ENCODE results near the gene LASP1.
"Not testable (repeated sequence)": the region's sequence is repeated elsewhere in the genome, so short reads cannot be mapped to it uniquely, and the experiment has no call there.

The LASP1 gene

DNA sequence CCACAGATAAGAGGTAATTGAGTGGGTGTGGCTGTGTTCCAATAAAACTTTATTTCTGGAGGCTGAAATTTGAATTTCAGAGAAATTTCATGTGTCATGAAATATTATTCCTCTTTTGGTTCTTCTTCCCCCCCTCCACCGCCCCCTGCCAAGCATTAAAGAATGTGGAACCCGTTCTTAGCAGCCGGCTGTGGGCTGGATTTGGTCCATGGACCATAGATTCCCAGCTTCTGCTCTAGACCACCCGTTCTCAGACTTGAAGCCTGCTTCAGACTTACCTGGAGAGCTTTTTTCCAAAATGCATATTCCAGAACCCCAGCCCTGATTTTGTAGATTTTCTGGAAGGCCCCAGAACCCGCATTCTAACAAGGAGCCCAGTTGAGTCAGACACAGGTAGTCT lies 40.5 kb downstream of the LASP1 start:
- DNase-seq (ENCODE audit: low spot score), result peak; percentile 28

- peak; percentile 36 for DNase-seq (ENCODE audit: low spot score)
Observed at GRCh38 chr17:38911081-38911730, 41.3 kb downstream of the LASP1 start.

- DNase-seq (ENCODE audit: low spot score), result peak; percentile 22
Observed at GRCh38 chr17:38911731-38912081, 41.8 kb downstream of the LASP1 start.

GRCh38 chr17:38912221-38912813 lies 42.5 kb downstream of the LASP1 start:
- DNase-seq (ENCODE audit: low spot score), result peak; percentile 37

DNA sequence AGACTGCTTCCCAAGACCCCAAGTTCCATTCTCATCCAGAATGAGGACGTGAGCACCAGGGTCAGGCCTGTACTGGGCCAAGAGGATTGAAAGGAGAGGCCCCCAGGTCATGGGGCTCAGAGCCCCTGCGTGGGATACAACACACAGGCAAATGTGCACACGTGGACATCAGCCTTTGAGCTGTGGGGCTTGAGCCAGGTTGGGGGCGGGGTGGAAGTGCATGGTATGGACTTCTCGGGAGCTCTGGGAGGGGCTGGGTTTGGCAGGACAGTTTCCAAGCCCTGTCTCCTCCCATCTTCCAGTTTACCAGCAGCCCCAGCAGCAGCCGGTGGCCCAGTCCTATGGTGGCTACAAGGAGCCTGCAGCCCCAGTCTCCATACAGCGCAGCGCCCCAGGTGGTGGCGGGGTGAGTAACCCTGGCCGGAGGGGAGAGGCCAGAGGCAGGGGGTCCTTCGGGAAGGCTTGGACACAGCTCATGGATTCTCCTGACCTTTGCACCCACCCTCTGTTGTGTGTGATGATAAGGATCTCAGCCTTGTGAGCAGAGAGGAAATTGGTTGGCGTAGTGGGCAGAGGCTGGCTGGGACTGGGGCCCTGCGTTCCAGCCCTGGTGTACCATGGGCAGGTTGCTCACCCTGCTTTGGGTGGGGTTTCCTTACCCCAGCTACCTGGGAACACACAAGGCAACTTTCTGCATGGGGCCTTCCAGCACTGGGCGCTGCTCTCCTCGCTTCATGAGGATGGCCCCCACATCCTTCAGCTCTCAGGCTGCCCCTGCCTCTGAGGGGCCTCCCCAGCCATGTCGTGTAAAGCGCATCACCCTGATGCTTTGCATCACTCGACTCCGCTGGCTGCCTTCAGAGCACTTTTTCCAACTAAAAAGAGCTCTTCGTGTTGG lies 45.1 kb downstream of the LASP1 start:
- peak; percentile 58 for DNase-seq (ENCODE audit: low spot score)

- DNase-seq (ENCODE audit: low spot score), result peak; percentile 45
Observed at GRCh38 chr17:38915639-38915995, 45.8 kb downstream of the LASP1 start.

GRCh38 chr17:38916771-38917170 lies 46.9 kb downstream of the LASP1 start:
- peak; percentile 23 for DNase-seq (ENCODE audit: low spot score)

DNA sequence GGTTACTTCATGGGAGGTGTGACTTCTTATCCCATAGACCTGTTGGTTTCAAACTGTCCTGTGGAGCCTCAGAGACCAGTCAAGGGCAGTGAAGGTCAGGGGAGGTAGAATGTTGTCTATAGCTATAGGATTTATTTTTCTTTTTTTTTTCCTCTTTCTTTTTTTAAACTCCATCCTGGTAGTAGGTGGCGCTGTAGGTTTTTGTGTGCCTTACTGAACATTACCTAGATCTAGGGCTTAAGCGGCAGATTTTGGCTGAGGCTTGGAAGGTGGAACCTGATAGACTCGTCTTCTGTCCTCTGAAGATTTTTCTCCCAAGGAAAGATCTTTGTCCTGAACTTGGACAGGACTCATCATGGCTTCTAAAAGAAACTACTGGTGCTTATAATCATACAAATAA lies 47.4 kb downstream of the LASP1 start:
- DNase-seq (ENCODE audit: low spot score), result no peak

- peak; percentile 73 for DNase-seq (ENCODE audit: low spot score)
Observed at GRCh38 chr17:38918129-38918913, 48.5 kb downstream of the LASP1 start.

DNA sequence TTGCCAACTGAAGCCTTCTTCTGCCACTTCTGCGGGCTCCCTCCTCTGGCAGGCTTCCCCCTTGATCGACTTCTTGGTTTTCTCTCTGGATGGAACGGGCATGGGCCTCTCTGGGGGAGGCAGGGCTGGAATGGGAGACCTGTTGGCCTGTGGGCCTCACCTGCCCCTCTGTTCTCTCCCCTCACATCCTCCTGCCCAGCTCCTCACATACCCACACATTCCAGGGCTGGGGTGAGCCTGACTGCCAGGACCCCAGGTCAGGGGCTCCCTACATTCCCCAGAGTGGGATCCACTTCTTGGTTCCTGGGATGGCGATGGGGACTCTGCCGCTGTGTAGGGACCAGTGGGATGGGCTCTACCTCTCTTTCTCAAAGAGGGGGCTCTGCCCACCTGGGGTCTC lies 49.1 kb downstream of the LASP1 start:
- DNase-seq (ENCODE audit: low spot score), result no peak

DNA sequence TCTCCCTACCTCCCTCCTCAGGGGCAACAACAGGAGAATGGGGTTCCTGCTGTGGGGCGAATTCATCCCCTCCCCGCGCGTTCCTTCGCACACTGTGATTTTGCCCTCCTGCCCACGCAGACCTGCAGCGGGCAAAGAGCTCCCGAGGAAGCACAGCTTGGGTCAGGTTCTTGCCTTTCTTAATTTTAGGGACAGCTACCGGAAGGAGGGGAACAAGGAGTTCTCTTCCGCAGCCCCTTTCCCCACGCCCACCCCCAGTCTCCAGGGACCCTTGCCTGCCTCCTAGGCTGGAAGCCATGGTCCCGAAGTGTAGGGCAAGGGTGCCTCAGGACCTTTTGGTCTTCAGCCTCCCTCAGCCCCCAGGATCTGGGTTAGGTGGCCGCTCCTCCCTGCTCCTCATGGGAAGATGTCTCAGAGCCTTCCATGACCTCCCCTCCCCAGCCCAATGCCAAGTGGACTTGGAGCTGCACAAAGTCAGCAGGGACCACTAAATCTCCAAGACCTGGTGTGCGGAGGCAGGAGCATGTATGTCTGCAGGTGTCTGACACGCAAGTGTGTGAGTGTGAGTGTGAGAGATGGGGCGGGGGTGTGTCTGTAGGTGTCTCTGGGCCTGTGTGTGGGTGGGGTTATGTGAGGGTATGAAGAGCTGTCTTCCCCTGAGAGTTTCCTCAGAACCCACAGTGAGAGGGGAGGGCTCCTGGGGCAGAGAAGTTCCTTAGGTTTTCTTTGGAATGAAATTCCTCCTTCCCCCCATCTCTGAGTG lies 49.6 kb downstream of the LASP1 start:
- DNase-seq (ENCODE audit: low spot score), result peak; percentile 42

DNA sequence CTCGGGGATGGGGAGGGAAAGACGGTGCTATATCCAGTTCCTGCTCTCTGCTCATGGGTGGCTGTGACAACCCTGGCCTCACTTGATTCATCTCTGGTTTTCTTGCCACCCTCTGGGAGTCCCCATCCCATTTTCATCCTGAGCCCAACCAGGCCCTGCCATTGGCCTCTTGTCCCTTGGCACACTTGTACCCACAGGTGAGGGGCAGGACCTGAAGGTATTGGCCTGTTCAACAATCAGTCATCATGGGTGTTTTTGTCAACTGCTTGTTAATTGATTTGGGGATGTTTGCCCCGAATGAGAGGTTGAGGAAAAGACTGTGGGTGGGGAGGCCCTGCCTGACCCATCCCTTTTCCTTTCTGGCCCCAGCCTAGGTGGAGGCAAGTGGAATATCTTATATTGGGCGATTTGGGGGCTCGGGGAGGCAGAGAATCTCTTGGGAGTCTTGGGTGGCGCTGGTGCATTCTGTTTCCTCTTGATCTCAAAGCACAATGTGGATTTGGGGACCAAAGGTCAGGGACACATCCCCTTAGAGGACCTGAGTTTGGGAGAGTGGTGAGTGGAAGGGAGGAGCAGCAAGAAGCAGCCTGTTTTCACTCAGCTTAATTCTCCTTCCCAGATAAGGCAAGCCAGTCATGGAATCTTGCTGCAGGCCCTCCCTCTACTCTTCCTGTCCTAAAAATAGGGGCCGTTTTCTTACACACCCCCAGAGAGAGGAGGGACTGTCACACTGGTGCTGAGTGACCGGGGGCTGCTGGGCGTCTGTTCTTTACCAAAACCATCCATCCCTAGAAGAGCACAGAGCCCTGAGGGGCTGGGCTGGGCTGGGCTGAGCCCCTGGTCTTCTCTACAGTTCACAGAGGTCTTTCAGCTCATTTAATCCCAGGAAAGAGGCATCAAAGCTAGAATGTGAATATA lies 50.8 kb downstream of the LASP1 start:
- DNase-seq (ENCODE audit: low spot score), result no peak

GRCh38 chr17:38921756-38922411 lies 52.0 kb downstream of the LASP1 start:
- DNase-seq (ENCODE audit: low spot score), result peak; percentile 54

- DNase-seq (ENCODE audit: low spot score), result peak; percentile 72
Observed at GRCh38 chr17:38922538-38923297, 52.9 kb downstream of the LASP1 start.

- DNase-seq (ENCODE audit: low spot score), result peak; percentile 83
Observed at GRCh38 chr17:38925263-38925995, 55.6 kb downstream of the LASP1 start, which contains the start of gene LASP1NB. TSS of gene LASP1NB (plus strand) at chr17:38925614.

DNA sequence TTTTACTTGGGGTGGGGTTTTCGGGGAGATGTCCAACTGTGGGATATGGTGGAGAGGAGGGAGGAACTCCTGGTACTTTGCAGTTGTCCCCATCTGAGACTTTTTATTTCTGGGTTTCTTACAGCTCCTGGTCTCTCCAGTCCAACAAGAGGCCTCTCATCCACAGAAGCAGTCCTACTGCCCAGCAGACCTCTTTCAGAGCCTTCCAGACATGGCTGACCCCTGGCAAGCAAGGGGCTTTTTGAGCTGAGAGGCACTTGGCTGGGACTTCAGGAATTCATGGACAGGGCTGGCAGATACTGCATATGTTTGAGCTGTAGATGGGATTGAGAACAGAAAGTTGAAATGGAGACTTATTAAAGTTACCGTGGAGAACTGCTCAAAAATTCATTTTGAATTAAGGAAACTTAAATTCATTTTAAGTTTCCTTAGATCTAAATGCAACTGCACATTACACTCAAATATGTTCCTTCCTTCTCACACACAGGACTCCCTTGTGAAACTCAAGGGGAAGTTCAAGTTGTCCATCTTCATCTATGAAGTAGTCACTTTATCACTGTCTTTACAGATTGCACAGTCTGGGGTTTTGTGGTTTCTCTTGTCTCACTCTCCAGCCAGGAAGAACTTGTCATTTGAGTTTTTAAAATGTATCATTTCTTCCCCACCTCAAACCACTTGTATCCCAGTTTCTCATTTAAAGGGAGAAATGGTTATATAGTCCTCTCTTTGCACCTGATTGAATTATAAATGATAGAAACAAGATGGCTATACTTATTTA lies 56.6 kb downstream of the LASP1 start:
- DNase-seq (ENCODE audit: low spot score), result peak; percentile 26

- not testable (repeated sequence) for DNase-seq (ENCODE audit: low spot score)
Observed at GRCh38 chr17:38930782-38931181, 60.9 kb downstream of the LASP1 start.

GRCh38 chr17:38933962-38934361 lies 64.1 kb downstream of the LASP1 start:
- DNase-seq (ENCODE audit: low spot score), result peak; percentile 21

All from ecto neural progenitor cell (in vitro differentiated cells).